ENCODE results near the gene APOL3. TPM values are rescaled to one million over a fixed set of nuclear protein-coding genes. Genes with fewer than 3 reads are reported as not detected.

The APOL3 gene
- total RNA-seq, 1 donor from 2014 or later = 2.3 TPM

DNA sequence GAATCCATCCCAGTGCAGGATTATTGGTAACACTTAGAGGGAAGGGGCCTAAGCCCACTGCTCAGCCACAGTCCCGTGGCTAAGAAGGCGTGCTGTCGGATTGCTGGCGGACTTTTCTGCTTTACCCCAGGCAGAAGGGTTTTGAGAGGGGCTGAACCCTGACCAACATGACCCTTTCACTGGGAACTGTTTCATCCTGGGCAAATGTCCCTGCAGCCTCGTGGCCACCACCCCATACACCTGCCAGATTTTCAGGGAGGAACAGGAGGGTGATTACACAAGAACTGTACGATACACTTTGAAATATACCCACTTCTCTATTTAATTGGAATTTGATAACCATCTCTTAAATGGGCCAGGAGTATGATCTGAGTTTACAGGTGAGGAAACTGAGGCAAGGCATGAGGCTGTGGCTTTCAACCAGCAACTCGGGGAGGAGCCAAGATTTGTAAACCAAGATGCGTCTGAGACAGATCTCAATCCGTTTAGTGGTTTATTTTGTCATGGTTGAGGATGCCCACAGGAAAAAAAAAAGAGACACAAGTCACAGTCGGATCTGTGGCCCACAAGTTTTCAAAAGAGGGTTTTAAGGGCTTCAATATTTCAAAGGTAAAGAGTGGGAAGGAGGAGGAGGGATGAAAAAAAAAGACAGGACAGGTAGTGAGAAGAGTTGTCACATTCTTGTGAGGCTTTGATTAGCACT is 6.1 kb upstream of the APOL3 start:
- Mint-ChIP-seq H3K27ac (no peak overlapping the region), H3K27me3 (no peaks in the 10 kb centered on the region), H3K36me3 (no peaks in the 10 kb centered on the region), H3K4me1 (ENCODE audit: unreplicated experiment) (no peaks in the 10 kb centered on the region), H3K9me3 (no peaks in the 10 kb centered on the region), H3K4me3 (no peak overlapping the region)
- no peak for DNase-seq (ENCODE audit: extremely low spot score, unreplicated experiment)
- no peak for TF ChIP-seq CTCF (conservative IDR thresholded peaks at IDR 0.05)

- Mint-ChIP-seq H3K27me3 (no peaks in the 10 kb centered on the region), H3K4me3 (no peak overlapping the region), H3K36me3 (no peaks in the 10 kb centered on the region), H3K9me3 (no peaks in the 10 kb centered on the region), H3K4me1 (ENCODE audit: unreplicated experiment) (no peaks in the 10 kb centered on the region), H3K27ac (no peak overlapping the region)
- TF ChIP-seq CTCF (conservative IDR thresholded peaks at IDR 0.05) = no peak
- no peak for DNase-seq (ENCODE audit: extremely low spot score, unreplicated experiment)
Observed at GRCh38 chr22:36166086-36166485, 5.5 kb upstream of the APOL3 start.

- H3K27ac Mint-ChIP-seq = no peak overlapping the region
- no peaks in the 10 kb centered on the region for H3K9me3 Mint-ChIP-seq
- DNase-seq (ENCODE audit: extremely low spot score, unreplicated experiment) = no peak
- H3K36me3 Mint-ChIP-seq = no peaks in the 10 kb centered on the region
- no peak overlapping the region for H3K4me3 Mint-ChIP-seq
- H3K4me1 Mint-ChIP-seq (ENCODE audit: unreplicated experiment) = peaks cover 7% of the 10 kb centered on the region
- no peaks in the 10 kb centered on the region for H3K27me3 Mint-ChIP-seq
- TF ChIP-seq CTCF (conservative IDR thresholded peaks at IDR 0.05) = no peak
Observed at GRCh38 chr22:36165141-36165540, 4.6 kb upstream of the APOL3 start.

DNA sequence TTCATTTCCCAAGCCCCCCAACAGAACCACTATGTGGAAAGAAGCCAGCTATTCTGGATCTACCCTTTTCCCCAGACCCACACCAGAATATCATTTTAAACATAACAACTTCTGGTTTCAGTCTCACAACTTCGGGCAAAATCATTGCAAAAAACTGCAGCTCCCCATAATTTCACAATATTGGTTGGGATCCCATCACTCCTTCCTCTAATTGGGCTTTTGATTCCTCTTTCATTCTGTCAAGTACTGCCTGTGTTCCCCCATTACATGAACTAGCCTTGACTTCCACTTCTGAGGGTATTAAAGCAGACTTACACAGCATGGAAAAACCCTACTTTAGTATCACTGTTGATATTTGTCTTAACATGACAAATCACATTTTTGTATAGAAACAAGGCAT is 4.1 kb upstream of the APOL3 start:
- Mint-ChIP-seq H3K9me3 (no peaks in the 10 kb centered on the region), H3K4me3 (no peak overlapping the region), H3K36me3 (no peaks in the 10 kb centered on the region), H3K27me3 (no peaks in the 10 kb centered on the region), H3K27ac (no peak overlapping the region), H3K4me1 (ENCODE audit: unreplicated experiment) (peaks cover 8% of the 10 kb centered on the region)
- DNase-seq (ENCODE audit: extremely low spot score, unreplicated experiment) = no peak
- no peak for TF ChIP-seq CTCF (conservative IDR thresholded peaks at IDR 0.05)

GRCh38 chr22:36163497-36163896 is 2.9 kb upstream of the APOL3 start:
- Mint-ChIP-seq H3K36me3 (no peaks in the 10 kb centered on the region), H3K4me1 (ENCODE audit: unreplicated experiment) (peaks cover 13% of the 10 kb centered on the region), H3K4me3 (no peak overlapping the region), H3K9me3 (no peaks in the 10 kb centered on the region), H3K27ac (no peak overlapping the region), H3K27me3 (no peaks in the 10 kb centered on the region)
- TF ChIP-seq CTCF (conservative IDR thresholded peaks at IDR 0.05) = no peak
- DNase-seq (ENCODE audit: extremely low spot score, unreplicated experiment) = no peak

All from type B pancreatic cell (in vitro differentiated cells).